Adipose tissue (tissue), 3 donors: ENCODE measurements around the gene FAM228A. TPM values are rescaled to one million over a fixed set of nuclear protein-coding genes. Genes with fewer than 3 reads are reported as not detected.
"Not testable (repeated sequence)": the region's sequence is repeated elsewhere in the genome, so short reads cannot be mapped to it uniquely, and the experiment has no call there.

ENCODE experiments used
- H3K27ac ChIP-seq: one replicate; pipeline ENCODE4 v1.5.1; 2013; ENCODE audit warnings: low read depth, low read length
- WGBS, 3 donors: extraction: QIAGEN DNeasy Blood & Tissue Kit; methylation state at CpG; one replicate each; pipeline ENCODE4 v1.1.7; 2013; 5-methylcytosine and 5-hydroxymethylcytosine counted together
- polyA plus RNA-seq, 3 donors: library from polyadenylated mRNA; stranded (reverse); fragments of 200-250 nt; gene quantifications; one replicate each; pipeline ENCODE4 v1.2.3, GENCODE V29; 2013
- donor health status: healthy with polysubstance abuse.
- donor health status: Bipolar disorder and iron deficiency.
- donor health status: healthy.

FAM228A gene
- polyA plus RNA-seq, 3 donors: 0.29 to 5.6 (median 4.0) TPM

GRCh38 chr2:24183366-24184069 is 8.7 kb downstream of the FAM228A start:
- no peak overlapping the region for H3K27ac ChIP-seq
- WGBS, 3 donors: 78 to 83% (median 78%) methylated on average over 6 of the region's 6 CpGs

DNA sequence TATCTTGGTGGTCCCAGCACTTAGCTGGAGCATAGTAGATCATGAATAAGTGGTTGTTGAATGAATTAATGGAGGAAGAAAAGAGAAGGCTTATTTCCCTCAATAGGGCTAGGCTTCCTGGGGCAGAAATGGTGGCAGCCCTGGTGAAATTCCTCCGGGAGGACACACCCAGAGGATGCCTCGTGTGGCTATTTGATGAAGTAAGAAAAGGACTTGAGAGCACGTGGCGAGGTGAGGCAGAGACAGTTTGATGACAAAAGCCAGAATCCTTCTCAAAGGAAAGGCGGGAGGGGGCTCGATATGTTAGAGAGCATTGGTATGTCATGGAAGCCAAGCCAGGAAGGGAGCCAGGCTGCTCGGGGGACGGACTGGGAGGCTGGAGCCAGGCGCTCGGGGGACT is 14.7 kb downstream of the FAM228A start:
- H3K27ac ChIP-seq: no peak overlapping the region
- WGBS, 3 donors: 80 to 81% (median 80%) methylated on average over 10 of the region's 10 CpGs

- 74 to 91% (median 90%) methylated on average over 9 of the region's 9 CpGs for WGBS, 3 donors
- H3K27ac ChIP-seq: no peak overlapping the region
These were observed 15.7 kb downstream of the FAM228A start for GRCh38 chr2:24190503-24190902.

GRCh38 chr2:24191156-24191555 is 16.3 kb downstream of the FAM228A start:
- H3K27ac ChIP-seq: no peak overlapping the region
- WGBS, 3 donors: 83 to 94% (median 93%) methylated on average over 9 of the region's 9 CpGs

DNA sequence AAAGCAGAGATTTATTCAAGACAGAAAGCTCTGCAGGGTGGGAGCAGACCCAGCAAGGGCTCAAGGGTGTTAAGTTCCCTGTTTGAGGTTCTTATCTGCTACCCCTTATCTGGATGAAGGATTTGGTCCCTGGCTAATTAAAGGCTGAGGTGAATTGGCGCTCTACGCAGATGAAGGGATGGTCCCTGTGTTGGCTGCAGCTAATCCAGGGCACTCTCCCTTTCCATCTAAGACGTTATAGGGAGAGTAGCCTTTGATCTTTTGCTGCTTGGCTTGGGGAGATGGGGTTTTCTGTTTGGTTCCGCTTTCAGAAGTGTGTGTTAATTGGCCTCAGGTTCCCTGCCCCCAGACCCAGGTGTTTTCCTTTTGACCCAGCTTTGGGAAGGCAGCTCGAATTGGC is 17.0 kb downstream of the FAM228A start:
- H3K27ac ChIP-seq: no peak overlapping the region
- 60 to 64% (median 63%) methylated on average over 5 of the region's 5 CpGs for WGBS, 3 donors

GRCh38 chr2:24197213-24197612 is 22.4 kb downstream of the FAM228A start:
- not testable (repeated sequence) for H3K27ac ChIP-seq
- 80% methylated on average over 1 of the region's 1 CpG; no CpG with 5 or more reads in 1 of the 3 donors for WGBS, 3 donors

DNA sequence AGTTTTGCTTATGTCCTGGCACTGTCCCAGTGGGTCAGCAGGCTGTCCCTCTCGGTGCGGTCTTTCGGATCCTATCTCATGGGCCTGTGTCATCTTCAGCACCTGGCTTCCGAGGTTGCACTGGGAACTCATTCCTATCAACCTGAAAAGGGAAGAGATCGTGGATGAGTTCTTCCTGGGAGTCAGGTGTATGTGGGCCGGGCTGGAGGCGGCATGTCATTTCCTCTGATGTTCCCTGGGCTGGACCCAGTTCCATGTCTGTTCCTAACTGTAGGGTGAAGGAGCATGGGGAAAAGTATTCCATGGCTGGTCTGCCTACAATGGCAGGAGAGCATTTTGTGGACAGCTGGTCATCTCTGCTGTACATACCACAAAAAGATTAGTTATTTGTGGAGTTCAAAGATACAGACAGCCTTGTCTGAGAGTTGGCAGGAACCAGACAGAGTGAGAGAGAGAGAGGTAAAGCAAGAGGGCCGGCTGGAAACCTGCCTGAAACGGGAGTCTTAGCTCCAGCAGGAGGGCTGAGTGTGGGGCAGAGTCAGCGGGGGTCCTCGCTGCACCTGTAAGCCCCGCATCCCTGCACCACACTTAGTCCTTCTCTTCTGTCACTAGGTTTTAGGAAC is 25.2 kb downstream of the FAM228A start:
- 80 to 90% (median 88%) methylated on average over 12 of the region's 12 CpGs for WGBS, 3 donors
- H3K27ac ChIP-seq: no peak overlapping the region

DNA sequence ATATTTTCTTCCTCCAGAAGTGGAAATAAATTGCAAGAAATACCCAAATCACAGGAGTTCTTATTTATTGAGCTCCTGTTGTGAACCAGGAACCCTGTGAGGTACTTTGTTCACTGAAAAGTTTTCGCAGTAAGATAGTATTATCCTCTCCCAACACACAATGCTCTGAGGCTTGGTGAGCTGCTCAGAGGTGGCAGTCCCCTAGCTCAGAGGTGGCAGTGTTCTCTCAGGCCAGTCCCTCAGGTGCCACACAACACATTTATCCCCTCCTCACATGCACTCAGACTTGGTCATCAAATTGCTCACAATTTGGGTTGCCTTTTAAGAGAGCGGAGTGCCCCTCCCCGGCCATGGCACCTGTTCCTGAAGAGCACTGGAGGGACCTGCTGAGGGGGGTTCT is 25.9 kb downstream of the FAM228A start:
- whole genome bisulfite sequencing, 3 donors: 94 to 98% (median 95%) methylated on average over 3 of the region's 3 CpGs
- no peak overlapping the region for H3K27ac ChIP-seq

- WGBS, 3 donors: 79 to 83% (median 81%) methylated on average over 19 of the region's 19 CpGs
- no peak overlapping the region for H3K27ac ChIP-seq
These were observed 28.4 kb downstream of the FAM228A start for GRCh38 chr2:24203029-24203786.

- H3K27ac ChIP-seq: no peak overlapping the region
- WGBS, 3 donors: 80 to 89% (median 81%) methylated on average over 5 of the region's 5 CpGs
These were observed 28.9 kb downstream of the FAM228A start for GRCh38 chr2:24203787-24204150.

- WGBS, 3 donors: 95 to 98% (median 97%) methylated on average over 12 of the region's 12 CpGs
- H3K27ac ChIP-seq: no peak overlapping the region
These were observed 29.7 kb downstream of the FAM228A start for GRCh38 chr2:24204505-24204904.

GRCh38 chr2:24205131-24205530 is 30.3 kb downstream of the FAM228A start:
- WGBS, 3 donors: 92 to 95% (median 94%) methylated on average over 4 of the region's 4 CpGs
- no peak overlapping the region for H3K27ac ChIP-seq

GRCh38 chr2:24206242-24206641 is 31.4 kb downstream of the FAM228A start:
- H3K27ac ChIP-seq: no peak overlapping the region
- 87 to 94% (median 94%) methylated on average over 6 of the region's 6 CpGs for WGBS, 3 donors

GRCh38 chr2:24206714-24207113 is 31.9 kb downstream of the FAM228A start:
- 87 to 94% (median 91%) methylated on average over 8 of the region's 8 CpGs for WGBS, 3 donors
- H3K27ac ChIP-seq: no peak overlapping the region

DNA sequence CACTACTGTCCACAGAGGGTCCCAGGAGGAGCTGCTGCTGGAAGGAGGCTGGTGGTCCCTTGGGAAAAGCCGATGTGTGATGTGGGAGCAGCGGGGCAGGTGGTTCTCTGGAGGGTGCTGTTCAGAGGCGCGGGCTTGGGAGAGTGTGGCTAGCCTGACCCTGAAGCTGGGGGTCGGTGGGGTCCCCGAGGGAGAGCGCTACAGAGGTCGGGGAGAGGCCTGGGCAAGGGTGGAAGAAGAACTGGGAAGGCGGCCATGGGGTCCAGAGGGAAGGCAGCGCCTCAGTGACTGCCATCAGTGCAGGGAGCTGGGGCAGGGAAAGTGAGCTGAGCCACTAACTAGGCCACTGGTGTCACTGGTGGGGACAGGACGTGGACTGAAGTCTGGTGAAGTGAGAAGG is 32.5 kb downstream of the FAM228A start:
- WGBS, 3 donors: 82 to 90% (median 84%) methylated on average over 11 of the region's 11 CpGs
- H3K27ac ChIP-seq: no peak overlapping the region

- no peak overlapping the region for H3K27ac ChIP-seq
- 96 to 98% (median 97%) methylated on average over 16 of the region's 16 CpGs for WGBS, 3 donors
These were observed 33.6 kb downstream of the FAM228A start for GRCh38 chr2:24208490-24208889.

DNA sequence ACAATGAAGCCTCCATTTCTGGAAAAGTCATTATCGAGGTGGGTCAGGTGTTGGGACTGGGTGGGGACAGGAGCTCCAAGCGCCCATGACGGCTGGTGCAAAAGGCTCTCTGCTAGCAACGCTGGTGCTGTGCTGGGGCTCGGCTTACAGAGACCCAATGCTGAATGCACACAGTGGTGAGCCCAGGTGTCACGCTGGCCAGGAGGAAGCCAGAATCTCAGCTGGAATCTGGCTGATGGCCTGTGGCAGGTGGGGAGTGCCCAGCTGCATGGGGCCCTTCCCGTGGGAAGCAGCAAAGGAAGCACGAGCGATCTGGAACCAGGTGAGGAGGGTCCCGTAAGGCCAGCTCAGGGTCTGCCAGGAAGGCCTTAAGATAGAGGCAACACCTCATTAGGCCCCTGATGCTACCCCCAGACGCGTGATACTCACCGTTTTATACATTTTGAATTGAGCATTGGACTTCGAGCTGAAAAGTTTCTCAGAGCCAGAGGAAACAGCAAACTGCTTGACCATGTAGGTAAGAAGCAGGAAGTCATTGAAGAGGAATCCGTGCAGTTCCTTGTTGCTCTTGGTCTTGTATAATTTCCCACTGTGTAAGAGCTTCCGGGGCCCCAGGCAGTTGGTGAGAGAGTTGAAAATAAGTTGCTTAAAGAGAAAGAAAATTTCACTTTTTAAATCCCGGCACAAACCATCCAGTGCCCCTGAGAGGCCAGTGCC is 34.7 kb downstream of the FAM228A start:
- no peak overlapping the region for H3K27ac ChIP-seq
- WGBS, 3 donors: 83 to 85% (median 84%) methylated on average over 17 of the region's 17 CpGs

- H3K27ac ChIP-seq: no peak overlapping the region
- 96 to 100% (median 100%) methylated on average over 2 of the region's 2 CpGs for WGBS, 3 donors
These were observed 35.2 kb downstream of the FAM228A start for GRCh38 chr2:24210106-24210455.

DNA sequence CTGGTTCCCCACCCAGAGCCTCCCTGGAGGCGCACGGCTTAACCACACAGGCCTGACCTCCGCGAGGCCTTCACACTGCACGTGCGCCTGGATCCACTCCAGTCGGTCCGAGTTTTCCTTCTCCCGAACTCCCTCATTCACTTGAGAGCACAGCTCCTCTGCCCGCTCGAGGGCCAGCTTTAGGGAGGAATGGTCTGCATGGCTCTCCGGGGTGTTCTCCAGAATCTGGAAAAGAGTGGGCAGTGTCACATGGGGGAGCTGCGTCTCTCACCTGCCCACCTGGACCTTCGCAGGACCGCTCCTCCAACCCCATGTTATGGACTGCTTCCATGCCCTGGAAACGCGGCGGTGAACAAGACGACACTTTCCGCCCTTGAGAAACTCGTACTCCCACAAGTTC is 35.9 kb downstream of the FAM228A start:
- H3K27ac ChIP-seq: no peak overlapping the region
- whole genome bisulfite sequencing, 3 donors: 92 to 97% (median 96%) methylated on average over 21 of the region's 21 CpGs
